H54 (cell line): Measurements from ENCODE around the gene PCARE.

ENCODE experiments used
- DNase-seq: peaks from one replicate; pipeline ENCODE4 v3.0.0; 2011; ENCODE audit warnings: low spot score, mixed read lengths; ENCODE audit not compliant: insufficient read length
- FAIRE-seq: peaks from 3 replicates; lab custom pipeline; 2011; peaks lifted over from hg19 to GRCh38; lab: Jason Lieb, UNC
- POLR2A ChIP-seq: IDR thresholded peaks from 2 replicates; pipeline ENCODE4 v1.6.1; 2011; ENCODE audit warnings: low read depth, mild to moderate bottlenecking, low read length

PCARE gene

GRCh38 chr2:29075894-29076705 is 1.8 kb upstream of the PCARE start:
- DNase-seq (no peak), FAIRE-seq (no peak)

GRCh38 chr2:29073933-29074332 is 390 bp downstream of the PCARE start:
- DNase-seq (no peak), FAIRE-seq (no peak)
- TF ChIP-seq POLR2A = no peak

More at GRCh38 chr2:29075894-29076705, 1.8 kb upstream of the PCARE start:
- no peak for TF ChIP-seq POLR2A

GRCh38 chr2:29072971-29073725 is 1.2 kb downstream of the PCARE start:
- no peak for FAIRE-seq
- no peak for TF ChIP-seq POLR2A
- no peak for DNase-seq

- no peak for DNase-seq
- no peak for TF ChIP-seq POLR2A
- no peak for FAIRE-seq
These were observed 2.1 kb downstream of the PCARE start for GRCh38 chr2:29072251-29072650.

- FAIRE-seq (no peak), DNase-seq (no peak)
- TF ChIP-seq POLR2A = no peak
These were observed 3.0 kb downstream of the PCARE start for GRCh38 chr2:29071032-29071975.

GRCh38 chr2:29070526-29070925 is 3.8 kb downstream of the PCARE start:
- no peak for DNase-seq
- TF ChIP-seq POLR2A = no peak
- FAIRE-seq = no peak

- no peak for TF ChIP-seq POLR2A
- DNase-seq (no peak), FAIRE-seq (no peak)
These were observed 5.8 kb downstream of the PCARE start for GRCh38 chr2:29068513-29068912.

GRCh38 chr2:29066997-29067605 is 7.2 kb downstream of the PCARE start:
- DNase-seq = no peak
- no peak for TF ChIP-seq POLR2A
- no peak for FAIRE-seq

- TF ChIP-seq POLR2A = no peak
- DNase-seq (no peak), FAIRE-seq (no peak)
These were observed 8.0 kb downstream of the PCARE start for GRCh38 chr2:29066271-29066860.

GRCh38 chr2:29065068-29065811 is 9.1 kb downstream of the PCARE start:
- no peak for TF ChIP-seq POLR2A
- FAIRE-seq (no peak), DNase-seq (no peak)

GRCh38 chr2:29064746-29065067 is 9.6 kb downstream of the PCARE start:
- FAIRE-seq (no peak), DNase-seq (no peak)
- no peak for TF ChIP-seq POLR2A

- TF ChIP-seq POLR2A = no peak
- FAIRE-seq = no peak
- no peak for DNase-seq
These were observed 10.0 kb downstream of the PCARE start for GRCh38 chr2:29064346-29064715.
